Stimulated activated CD4-positive, alpha-beta T cell treated with anti-CD3 and anti-CD28 coated beads, Interleukin-1b, Interleukin-23, amount 100 ng/mL, for 1 hour (primary cell): ENCODE data around the gene KLHL29.

Experiments used
- DNase-seq, 2 donors: peaks; one replicate each; pipeline ENCODE4 v3.0.0-alpha.2; 2020; ENCODE audit warnings: low read depth in 2 of 2

The KLHL29 gene

DNA sequence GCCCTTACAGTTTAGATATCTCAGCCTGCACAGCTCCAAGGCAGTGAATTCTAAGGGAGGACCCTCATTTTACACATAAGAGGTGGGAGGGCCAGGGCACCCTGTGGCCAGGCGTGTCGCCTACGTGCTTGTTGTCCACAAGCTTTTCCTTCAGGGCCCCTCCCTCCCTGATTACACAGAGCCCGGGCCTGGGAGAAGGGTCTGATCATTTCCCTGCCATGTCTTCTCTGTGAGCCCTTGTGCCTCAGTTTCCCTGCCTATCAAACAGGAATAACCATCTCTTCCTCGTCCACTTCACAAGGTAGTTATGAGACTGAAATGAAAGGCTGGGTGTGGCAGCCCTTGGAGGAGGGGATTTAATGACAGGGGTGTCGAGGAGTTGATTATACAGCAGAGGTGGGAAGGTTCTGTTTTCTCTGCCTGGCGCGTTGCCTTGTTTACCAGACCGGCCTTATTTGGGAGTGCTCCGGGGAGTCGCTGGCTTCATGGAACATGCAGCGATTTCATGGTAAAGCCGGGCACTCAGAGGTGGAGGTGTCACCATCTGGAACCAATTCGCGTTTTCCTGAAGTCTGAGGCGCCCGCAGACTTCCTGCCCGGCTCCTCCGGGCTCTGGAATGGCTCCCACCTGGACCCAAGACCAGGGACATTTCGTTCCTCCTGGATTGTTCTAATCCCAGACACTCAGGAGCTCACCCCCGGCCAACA, 208.9 kb downstream of the KLHL29 start:
- DNase-seq = no peak

DNA sequence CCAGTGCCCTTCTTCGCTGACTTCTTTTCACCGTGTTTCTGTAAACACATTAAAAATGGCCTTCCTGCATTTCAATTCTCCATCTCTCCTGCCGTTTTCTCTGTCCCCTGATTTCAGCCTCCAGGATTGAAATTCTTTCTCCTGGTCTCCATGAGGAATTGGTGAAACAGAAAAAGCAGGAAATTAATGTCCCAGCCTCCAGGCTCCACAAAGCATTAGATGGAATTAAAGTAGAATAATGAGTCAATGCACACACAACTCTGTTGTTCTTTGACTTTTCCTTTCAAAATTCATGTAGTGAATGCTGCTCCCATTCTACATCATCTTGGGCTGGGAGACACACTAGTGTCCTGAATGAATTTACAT, 209.5 kb downstream of the KLHL29 start:
- no peak for DNase-seq

- DNase-seq = no peak
Measured at GRCh38 chr2:23595021-23595420, 210.0 kb downstream of the KLHL29 start.

DNA sequence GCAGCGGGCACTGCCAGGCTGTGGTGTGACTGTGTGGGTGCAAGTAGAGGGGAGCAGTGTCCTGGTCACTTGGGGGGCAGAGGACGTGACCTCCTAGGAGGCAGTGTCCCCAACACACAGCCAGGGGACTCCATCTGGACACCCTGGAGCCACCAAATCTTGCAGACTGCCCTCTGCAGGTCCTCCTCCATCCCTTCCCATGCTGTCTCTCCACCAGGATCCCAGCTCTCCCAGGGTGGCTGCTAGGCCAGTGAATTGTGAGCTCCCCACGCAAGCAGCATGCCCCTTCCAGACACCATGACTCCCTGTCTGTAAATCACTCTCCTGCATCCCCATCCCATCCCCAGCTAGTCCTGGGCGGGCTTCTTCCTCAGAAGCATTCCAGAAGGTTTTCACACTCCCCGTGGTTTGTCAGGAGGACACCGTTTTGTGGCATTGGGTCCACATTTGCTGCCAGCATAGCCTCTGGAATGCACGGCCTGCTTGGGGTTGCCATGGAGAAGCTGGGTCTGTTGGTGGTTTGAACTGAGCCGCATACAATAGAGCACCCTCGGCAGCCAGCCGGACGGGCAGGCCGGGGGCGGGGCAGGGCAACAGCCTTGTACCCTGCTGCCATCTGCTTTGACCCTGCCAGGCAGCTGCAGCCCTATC, 210.7 kb downstream of the KLHL29 start:
- DNase-seq = no peak

- DNase-seq = no peak
Measured at GRCh38 chr2:23596316-23596885, 211.4 kb downstream of the KLHL29 start.

- DNase-seq = no peak
Measured at GRCh38 chr2:23597687-23598086, 212.7 kb downstream of the KLHL29 start.

- DNase-seq = no peak
Measured at GRCh38 chr2:23599006-23599405, 214.0 kb downstream of the KLHL29 start.

DNA sequence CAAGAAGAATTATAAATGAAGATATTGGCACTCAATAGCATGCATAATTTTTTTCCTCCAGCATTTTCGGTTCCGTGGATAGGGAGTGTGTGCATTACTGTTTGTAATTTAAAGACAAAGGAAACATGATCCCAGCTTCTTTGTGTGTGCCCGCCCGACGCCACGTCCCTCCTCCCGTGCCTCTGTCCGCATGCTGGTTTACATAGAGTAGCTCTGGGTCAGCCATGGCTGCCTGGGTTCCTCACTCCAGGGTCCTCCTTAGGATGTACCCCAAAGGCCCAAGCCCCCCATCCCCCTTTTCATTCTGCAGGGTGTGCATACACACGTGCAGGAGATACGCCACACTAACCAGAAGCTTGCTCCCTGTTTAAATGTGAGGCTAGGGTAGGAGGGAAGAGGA, 214.7 kb downstream of the KLHL29 start:
- no peak for DNase-seq

GRCh38 chr2:23600346-23600745, 215.4 kb downstream of the KLHL29 start:
- DNase-seq = no peak

- DNase-seq = no peak
Measured at GRCh38 chr2:23601301-23601965, 216.5 kb downstream of the KLHL29 start.

DNA sequence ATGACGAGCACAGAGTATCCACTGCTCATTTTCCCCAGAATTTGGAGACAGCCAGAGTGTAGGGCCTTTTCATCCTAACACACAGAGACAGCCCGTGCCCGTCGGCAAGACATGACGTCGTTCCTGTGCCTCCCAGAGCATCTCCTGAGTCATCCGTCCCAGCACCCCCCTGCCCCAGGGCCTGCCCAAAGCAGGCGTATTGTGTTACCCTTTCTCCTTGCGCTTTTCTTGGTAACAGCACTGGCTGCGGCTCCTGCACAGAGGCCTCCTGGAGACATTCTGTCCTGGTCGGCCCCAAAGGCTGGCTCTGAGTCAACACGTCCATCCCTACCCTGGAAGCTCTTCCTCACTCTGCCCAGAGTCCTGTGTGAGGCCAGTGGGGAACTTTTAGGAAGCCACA, 217.1 kb downstream of the KLHL29 start:
- DNase-seq = no peak

- DNase-seq = no peak
Measured at GRCh38 chr2:23603156-23603555, 218.2 kb downstream of the KLHL29 start.

DNA sequence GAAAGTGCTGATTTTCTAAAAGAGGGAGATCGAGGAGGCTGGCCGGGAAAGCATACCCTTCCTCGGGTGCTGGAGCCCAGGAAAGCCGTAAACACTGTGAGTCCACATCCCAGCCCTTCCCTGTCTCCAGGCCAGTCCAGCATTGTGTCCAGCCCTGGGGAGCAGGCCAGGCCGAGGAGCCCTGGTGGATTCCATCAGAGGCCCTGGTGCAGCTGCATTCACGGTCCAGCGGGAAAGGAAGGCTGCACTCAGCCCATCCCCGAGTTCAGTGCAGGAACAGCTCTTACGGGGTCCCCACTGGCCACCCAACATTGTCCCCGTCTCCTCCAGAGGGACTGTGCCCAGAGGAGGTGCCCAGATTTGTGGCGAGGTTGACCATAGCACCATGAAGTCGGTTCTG, 218.6 kb downstream of the KLHL29 start:
- no peak for DNase-seq

DNA sequence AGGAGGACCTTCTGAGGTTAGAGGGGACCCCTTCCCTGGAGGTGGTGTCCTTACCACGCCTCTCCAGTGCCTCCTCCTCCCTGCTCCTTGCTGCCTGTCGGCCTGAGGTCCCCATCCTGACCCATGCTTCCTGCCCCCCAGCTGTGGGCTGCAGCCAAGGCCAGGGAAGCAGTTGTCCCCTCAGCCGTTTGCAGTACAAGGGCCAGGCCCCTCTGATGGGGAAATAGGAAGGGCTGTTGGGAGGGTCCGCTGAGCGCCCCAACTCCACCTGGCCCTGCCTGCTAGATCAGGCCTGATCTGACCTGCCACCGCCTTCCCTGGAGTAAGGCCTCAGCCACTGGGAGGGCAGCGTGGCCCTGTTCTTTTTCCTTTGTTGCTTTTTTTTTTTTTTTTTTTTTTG, 219.8 kb downstream of the KLHL29 start:
- no peak for DNase-seq

GRCh38 chr2:23605236-23605635, 220.3 kb downstream of the KLHL29 start:
- DNase-seq = no peak

GRCh38 chr2:23606196-23606595, 221.2 kb downstream of the KLHL29 start:
- DNase-seq = no peak

GRCh38 chr2:23606968-23607367, 222.0 kb downstream of the KLHL29 start:
- no peak for DNase-seq

GRCh38 chr2:23607925-23608324, 222.9 kb downstream of the KLHL29 start:
- no peak for DNase-seq

- no peak for DNase-seq
Measured at GRCh38 chr2:23609254-23609653, 224.3 kb downstream of the KLHL29 start.

- no peak for DNase-seq
Measured at GRCh38 chr2:23611839-23612238, 226.9 kb downstream of the KLHL29 start.

- no peak for DNase-seq
Measured at GRCh38 chr2:23614701-23615100, 229.7 kb downstream of the KLHL29 start.

DNA sequence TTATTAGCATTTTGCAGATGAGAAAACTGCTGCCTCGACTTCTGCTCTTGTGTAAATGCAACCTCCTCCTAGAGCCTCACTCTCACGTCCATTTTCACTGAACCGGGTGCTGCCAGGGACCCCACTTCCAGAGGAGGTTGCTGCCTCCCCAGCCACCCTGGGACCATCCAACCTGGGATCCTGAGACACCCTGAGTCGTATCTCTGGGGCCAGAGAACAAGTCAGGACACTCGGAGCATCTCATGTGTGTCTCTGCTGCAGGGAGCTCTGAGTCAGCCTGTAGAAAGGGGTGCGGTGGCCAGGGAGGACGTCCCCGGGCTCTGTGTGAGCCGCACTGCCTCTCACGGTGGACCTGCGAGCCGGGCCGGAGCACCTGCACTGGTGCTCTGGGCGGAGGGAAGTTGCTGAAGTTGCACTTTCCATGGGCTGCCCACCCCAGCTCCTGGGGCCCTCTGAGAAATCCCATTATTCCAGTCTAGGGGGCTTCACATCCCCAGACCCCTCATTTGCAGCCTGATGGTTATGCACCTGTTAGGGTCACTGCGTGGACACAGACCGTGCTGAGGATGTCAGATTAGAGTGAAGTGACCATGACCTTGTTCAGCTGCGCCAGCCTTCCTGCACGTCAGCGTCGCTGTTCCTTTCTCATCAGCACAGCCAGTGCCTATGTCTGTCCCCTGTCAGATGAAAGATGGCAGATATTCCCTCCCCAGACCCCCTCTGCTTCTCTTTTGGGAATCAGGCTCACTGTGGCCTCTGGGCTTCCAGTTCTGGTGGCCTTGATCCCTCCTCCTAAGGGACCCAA, 230.4 kb downstream of the KLHL29 start:
- DNase-seq = no peak
